ENCODE data around the gene DHRSX. TPM values are rescaled to one million over a fixed set of nuclear protein-coding genes. Genes with fewer than 3 reads are reported as not detected.

Gene DHRSX
- total and polyA plus RNA-seq, 10 of the 15 experiments (the other 5 are each of a cell fraction or from before 2014, with no cell fraction given): 1.7 to 39.5 (median 16.5) TPM

- POLR2A ChIA-PET: no interaction called here
- RAD21 ChIA-PET (ENCODE audit: unreplicated experiment): no interaction called here
- in situ Hi-C loops (cut with MboI): no loop called here
- DNase-seq (ENCODE audit: low read depth, low spot score) (no peak), ATAC-seq (no peak), FAIRE-seq (no peak)
- Histone ChIP-seq H3K27me3 (replicated peaks in 1 of 2; ENCODE audit: control insufficient read depth in 2 of 2, insufficient read depth in 2 of 2, low read length in 1 of 2) (no peaks in the 10 kb centered on the region), H3K4me2 (ENCODE audit: control insufficient read depth, insufficient read depth) (no peak overlapping the region), H4K20me1 (ENCODE audit: control insufficient read depth, insufficient read depth) (no peaks in the 10 kb centered on the region), H3K27ac (ENCODE audit: control insufficient read depth, insufficient read depth) (no peak overlapping the region), H3K79me2 (ENCODE audit: control insufficient read depth, insufficient read depth, low read length) (peaks cover 9% of the 10 kb centered on the region), H3K4me1 (ENCODE audit: control insufficient read depth, insufficient read depth, low read length) (no peaks in the 10 kb centered on the region), H3K9ac (ENCODE audit: control insufficient read depth, insufficient read depth, low read length) (no peak overlapping the region), H3K36me3 (ENCODE audit: control insufficient read depth in 2 of 2, insufficient read depth in 2 of 2, low read length in 1 of 2) (peaks cover 9 to 30% of the 10 kb centered on the region in 2 experiments; a peak in 3 of 4 replicates), H3K4me3 (no peak overlapping the region), H3K9me3 (replicated peaks; ENCODE audit: control insufficient read depth, insufficient read depth, low read length) (no peaks in the 10 kb centered on the region; the same call in 2 of the 3 replicates), H2AFZ (ENCODE audit: control insufficient read depth, low read depth, low read length) (no peak overlapping the region)
- BruUV-seq (replicated peaks): no TSS peak
- intact Hi-C loops (cut with micrococcal nuclease; ENCODE audit: unreplicated experiment): no loop called here
- TF ChIP-seq BRCA1 (IDR thresholded peaks at IDR 0.05; ENCODE audit: low read depth, low read length): no peak
- TF ChIP-seq ZNF384 (IDR thresholded peaks at IDR 0.05; ENCODE audit: borderline replicate concordance, low read depth, low read length): no peak
- TF ChIP-seq YBX1 (IDR thresholded peaks at IDR 0.05): no peak
- TF ChIP-seq FOXM1 (IDR thresholded peaks at IDR 0.05; ENCODE audit: low read depth, low read length): no peak
- TF ChIP-seq NFYB (IDR thresholded peaks at IDR 0.05; ENCODE audit: insufficient read depth, low read depth, low read length): no peak
- TF ChIP-seq MXI1 (IDR thresholded peaks at IDR 0.05; ENCODE audit: low read depth, low read length): no peak
- no peak for TF ChIP-seq REST (IDR thresholded peaks at IDR 0.05; ENCODE audit: low read depth, low read length)
- TF ChIP-seq SIX5 (IDR thresholded peaks at IDR 0.05; ENCODE audit: low read depth, low read length, severe bottlenecking): no peak
- TF ChIP-seq MTA2 (IDR thresholded peaks at IDR 0.05; ENCODE audit: low read depth): no peak
- no peak for TF ChIP-seq SMARCA5 (IDR thresholded peaks at IDR 0.05)
- TF ChIP-seq RFX5 (IDR thresholded peaks at IDR 0.05; ENCODE audit: low read depth, low read length): no peak
- no peak for TF ChIP-seq SP1 (IDR thresholded peaks at IDR 0.05; ENCODE audit: low read depth, low read length)
- no peak for TF ChIP-seq BHLHE40 (IDR thresholded peaks at IDR 0.05; ENCODE audit: borderline replicate concordance in 1 of 2, low read depth in 2 of 2, low read length in 1 of 2)
- TF ChIP-seq MEF2B (IDR thresholded peaks at IDR 0.05; ENCODE audit: partially characterized antibody, poor library complexity, severe bottlenecking): no peak
- no peak for TF ChIP-seq NR2C2 (IDR thresholded peaks at IDR 0.05; ENCODE audit: borderline replicate concordance, control insufficient read depth, insufficient read length, low read depth)
- no peak for TF ChIP-seq MYB (IDR thresholded peaks at IDR 0.05; ENCODE audit: borderline replicate concordance, low read depth, low read length)
- no peak for TF ChIP-seq CHD2 (IDR thresholded peaks at IDR 0.05; ENCODE audit: borderline replicate concordance, low read depth, low read length)
- no peak for TF ChIP-seq RCOR1 (conservative IDR thresholded peaks at IDR 0.05; ENCODE audit: low read depth, low read length)
- CTCF ChIA-PET: no interaction called here
- 99% methylated on average over 65 of the region's 65 CpGs for WGBS (ENCODE audit: insufficient coverage, insufficient replicate concordance, low lambda C conversion rate, missing lambda C conversion rate)
- SMC1A ChIA-PET (ENCODE audit: uncharacterized antibody, unreplicated experiment): no interaction called here
Observed at GRCh38 chrX:2489446-2490445, 11.0 kb downstream of the DHRSX start.
